Transverse colon (tissue), 3 donors: ENCODE data around the gene FAM241B.

Source experiments
- EP300 ChIP-seq: sonication (generic); formaldehyde crosslinking; IDR thresholded peaks from one replicate; pipeline ENCODE4 v1.6.1; 2017; ENCODE audit warnings: antibody characterized with exemption, low read depth
- POLR2A ChIP-seq: fragments of 450-650 bp; IDR thresholded peaks from one replicate; pipeline ENCODE4 v1.6.1; 2016; ENCODE audit warnings: antibody characterized with exemption, mild to moderate bottlenecking, moderate library complexity
- TF ChIP-seq, protein P1 (sequence below), 5 experiments: fragments of 200-600 bp in 3 of 5; fragments of 450-650 bp in 2 of 5; sonication (generic) in 3 of 5; IDR thresholded peaks; 1 replicate in 2 of 5; 2 replicates in 3 of 5; pipeline ENCODE4 v1.5.1; 2016 to 2017; ENCODE audit warnings: antibody characterized with exemption in 5 of 5, inconsistent platforms in 3 of 5, mild to moderate bottlenecking in 2 of 5, moderate library complexity in 1 of 5

- TF ChIP-seq, protein P1, sequence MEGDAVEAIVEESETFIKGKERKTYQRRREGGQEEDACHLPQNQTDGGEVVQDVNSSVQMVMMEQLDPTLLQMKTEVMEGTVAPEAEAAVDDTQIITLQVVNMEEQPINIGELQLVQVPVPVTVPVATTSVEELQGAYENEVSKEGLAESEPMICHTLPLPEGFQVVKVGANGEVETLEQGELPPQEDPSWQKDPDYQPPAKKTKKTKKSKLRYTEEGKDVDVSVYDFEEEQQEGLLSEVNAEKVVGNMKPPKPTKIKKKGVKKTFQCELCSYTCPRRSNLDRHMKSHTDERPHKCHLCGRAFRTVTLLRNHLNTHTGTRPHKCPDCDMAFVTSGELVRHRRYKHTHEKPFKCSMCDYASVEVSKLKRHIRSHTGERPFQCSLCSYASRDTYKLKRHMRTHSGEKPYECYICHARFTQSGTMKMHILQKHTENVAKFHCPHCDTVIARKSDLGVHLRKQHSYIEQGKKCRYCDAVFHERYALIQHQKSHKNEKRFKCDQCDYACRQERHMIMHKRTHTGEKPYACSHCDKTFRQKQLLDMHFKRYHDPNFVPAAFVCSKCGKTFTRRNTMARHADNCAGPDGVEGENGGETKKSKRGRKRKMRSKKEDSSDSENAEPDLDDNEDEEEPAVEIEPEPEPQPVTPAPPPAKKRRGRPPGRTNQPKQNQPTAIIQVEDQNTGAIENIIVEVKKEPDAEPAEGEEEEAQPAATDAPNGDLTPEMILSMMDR (IDR thresholded peaks at IDR 0.05): no peak
- TF ChIP-seq POLR2A (no peak), EP300 (no peak)
These were observed 21.0 kb upstream of the FAM241B start for GRCh38 chr10:69609077-69609476.
